Stimulated activated CD8-positive, alpha-beta memory T cell treated with anti-CD3 and anti-CD28 coated beads, Interleukin-4, amount 100 ng/mL, for 48 hours (primary cell): ENCODE results near the gene PCBP3.
"Not testable (repeated sequence)": the region's sequence is repeated elsewhere in the genome, so short reads cannot be mapped to it uniquely, and the experiment has no call there.

Experiments
- DNase-seq: peaks from one replicate; pipeline ENCODE4 v3.0.0-alpha.2; 2020

Gene PCBP3

DNA sequence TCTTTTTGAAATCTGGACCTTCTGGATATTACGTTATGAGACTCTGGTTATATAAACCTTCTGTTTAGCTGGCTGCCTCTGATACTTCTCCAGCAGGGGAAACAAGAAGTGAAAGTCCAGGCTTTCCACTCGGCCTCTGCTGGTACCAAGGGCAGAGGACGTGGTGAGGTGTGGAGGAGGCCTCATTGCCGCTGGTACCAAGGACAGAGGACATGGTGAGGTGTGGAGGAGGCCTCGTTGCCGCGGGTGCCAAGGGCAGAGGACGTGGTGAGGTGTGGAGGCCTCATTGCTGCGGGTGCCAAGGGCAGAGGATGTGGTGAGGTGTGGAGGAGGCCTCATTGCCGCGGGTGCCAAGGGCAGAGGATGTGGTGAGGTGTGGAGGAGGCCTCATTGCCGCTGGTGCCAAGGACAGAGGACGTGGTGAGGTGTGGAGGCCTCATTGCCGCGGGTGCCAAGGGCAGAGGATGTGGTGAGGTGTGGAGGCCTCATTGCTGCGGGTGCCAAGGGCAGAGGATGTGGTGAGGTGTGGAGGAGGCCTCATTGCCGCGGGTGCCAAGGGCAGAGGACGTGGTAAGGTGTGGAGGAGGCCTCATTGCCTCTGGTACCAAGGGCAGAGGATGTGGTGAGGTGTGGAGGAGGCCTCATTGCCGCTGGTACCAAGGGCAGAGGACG, 242.5 kb downstream of the PCBP3 start:
- DNase-seq: peak; percentile 50

DNA sequence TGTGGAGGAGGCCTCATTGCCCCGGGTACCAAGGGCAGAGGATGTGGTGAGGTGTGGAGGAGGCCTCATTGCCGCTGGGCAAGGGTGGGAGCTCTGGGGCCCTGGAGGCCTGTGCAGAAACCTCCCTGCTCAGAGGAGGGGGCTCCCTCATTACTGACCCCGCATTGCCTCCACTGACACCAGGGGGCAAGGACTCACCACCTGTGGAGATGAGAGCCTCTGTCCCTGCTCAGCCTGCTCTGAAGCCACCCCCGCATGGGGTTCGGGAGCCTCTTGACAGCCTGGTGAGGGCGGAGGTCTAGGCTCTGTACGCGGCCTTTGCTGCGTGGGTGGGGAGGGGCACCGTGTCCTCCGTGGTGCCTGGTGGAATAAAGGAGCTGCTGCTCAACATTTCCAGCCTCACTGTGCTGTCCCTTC, 243.1 kb downstream of the PCBP3 start:
- peak; percentile 43 for DNase-seq

DNA sequence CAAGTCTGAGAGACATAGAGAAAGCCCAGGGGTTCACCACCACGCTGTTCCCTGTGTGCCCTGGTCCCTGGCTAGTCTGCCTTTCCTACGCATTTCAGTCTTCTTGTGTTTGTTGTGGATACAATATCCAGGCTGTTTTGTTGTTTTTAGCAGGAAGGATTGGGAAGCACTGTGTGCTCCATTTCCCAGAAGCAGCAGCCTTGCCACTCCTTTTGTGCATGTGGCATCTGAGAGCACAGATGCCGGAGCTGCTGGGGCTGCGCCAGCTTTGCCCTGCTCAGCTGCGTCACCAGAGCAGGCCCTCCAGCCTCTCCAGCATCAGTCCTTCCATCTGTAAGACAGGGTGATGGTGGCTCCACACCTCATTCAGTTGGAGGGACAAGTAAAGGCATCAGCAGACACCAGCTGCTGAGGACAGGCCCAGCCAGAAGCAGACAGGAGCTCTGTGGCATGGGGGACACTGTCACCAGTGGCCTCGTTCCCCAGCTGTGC, 243.6 kb downstream of the PCBP3 start:
- no peak for DNase-seq

DNA sequence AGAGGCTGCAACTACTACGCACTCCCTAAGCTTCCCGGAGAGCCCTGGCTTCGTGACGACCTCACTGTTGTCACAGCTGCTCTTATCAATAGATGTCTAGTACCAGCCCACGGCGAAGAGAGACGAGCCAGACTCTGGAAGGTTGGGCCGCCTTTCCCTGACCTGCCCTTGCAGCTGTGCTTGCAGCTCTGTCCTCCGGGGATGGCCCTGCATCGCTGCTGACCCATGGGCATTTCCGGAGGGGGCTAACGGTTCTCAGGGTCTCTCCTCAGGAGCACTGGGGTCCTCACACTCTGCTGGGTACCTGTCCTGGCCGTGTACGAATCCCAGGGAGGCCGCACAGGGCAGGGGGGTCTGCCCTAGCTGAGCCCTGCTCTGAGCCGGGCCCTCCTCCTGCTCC, 244.3 kb downstream of the PCBP3 start:
- no peak for DNase-seq

DNA sequence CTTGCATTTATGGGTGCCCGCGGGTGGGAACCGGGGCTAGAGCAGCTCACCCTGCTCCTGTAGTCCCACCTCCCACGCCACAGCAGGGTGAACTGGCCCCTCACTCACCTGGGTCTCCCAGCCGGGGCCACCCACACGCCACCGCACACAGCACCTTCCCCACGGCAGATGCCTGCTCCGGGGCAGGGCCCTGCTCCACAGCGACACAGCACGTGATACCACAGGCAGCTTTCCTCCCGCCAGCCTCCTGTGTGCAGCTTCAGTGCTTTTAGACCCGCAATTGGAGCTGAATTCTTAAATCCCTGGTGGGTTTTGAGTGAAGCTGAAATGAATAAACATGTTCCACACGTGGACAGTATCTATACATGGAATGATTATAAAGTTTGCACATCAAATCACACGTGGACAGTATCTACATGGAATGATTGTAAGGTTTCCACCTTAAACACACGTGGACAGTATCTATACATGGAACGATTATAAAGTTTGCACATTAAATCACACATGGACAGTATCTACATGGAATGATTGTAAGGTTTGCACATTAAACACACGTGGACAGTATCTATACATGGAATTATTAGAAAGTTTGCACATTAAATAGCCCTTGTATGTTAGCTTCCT, 245.0 kb downstream of the PCBP3 start:
- no peak for DNase-seq

DNA sequence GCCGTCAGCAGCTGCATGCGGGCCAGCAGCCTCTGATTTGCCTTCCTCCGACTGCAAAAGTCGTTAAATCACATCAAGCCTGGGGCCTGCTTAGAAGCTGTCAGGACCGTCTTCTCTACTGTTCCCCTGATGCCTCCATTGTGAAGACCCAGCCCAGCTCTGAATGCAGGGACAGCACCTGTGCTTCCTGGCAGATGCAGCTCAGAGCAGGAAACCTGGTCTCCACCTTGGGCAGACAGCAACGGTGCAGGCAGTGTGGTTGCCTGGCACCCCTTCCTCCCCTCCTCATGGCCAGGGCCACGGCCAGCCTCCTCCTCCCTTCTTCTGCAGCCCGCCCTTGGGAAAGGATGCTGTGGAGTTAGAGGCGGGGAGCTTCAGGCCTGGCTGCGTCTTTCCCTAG, 245.7 kb downstream of the PCBP3 start:
- DNase-seq: no peak

DNA sequence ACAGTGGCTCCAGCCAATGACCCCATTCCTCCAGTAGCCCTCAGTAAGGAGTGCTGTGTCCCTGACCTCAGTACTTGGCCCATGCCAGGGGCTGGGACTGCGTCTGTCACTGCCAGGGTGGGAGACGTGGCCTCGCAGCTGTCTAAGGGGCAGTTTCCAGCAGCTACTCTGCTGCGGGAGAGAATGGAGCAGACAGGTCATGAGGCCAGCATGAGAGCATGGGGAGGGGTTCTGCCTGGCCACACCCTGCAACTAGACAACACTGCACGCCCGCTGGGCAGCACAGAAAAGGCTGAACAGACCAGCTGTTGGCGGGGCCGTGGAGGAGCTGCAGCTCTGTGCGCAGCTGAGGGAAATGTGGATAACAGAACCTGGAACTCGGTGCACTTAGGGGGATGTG, 246.4 kb downstream of the PCBP3 start:
- DNase-seq: no peak

DNA sequence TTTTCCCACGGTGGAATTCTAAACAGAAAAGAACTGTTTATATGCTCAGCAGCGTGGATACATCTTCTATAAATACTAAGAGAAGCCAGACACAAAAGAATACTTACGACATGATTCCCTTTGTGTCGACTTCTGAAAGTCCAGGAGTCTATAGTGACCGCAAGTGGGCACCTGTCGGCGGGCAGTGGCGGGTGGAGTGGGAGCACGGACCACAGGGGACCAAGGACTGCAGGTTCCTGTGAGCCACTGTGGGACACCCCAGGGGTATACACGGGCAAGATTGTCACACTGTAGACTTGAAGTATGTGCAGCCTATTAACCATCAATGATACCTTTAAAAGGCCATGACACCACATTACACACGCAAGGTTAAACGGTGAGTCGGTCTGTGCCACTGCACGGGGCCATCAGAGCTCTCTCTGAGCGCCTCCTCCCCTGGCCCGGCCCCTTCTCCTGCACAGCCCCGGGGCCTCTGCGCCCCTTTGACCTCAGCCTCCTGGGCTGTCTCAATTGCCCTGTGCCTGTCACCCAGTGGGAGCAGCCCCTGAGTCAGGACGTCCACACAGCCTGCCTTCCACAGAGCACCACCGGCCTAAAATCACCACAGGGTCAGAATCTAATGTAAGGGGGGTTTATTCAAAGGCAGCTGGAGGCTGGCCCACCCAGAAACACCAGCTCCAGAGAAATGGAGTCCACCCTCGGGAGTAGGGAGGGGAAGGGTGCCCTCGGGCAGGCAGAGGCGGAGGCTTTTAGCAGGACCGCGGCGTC, 248.0 kb downstream of the PCBP3 start:
- DNase-seq: no peak

- peak; percentile 48 for DNase-seq
Observed at GRCh38 chr21:45892156-45892915, 248.8 kb downstream of the PCBP3 start.

- no peak for DNase-seq
Observed at GRCh38 chr21:45892916-45893739, 249.6 kb downstream of the PCBP3 start.

DNA sequence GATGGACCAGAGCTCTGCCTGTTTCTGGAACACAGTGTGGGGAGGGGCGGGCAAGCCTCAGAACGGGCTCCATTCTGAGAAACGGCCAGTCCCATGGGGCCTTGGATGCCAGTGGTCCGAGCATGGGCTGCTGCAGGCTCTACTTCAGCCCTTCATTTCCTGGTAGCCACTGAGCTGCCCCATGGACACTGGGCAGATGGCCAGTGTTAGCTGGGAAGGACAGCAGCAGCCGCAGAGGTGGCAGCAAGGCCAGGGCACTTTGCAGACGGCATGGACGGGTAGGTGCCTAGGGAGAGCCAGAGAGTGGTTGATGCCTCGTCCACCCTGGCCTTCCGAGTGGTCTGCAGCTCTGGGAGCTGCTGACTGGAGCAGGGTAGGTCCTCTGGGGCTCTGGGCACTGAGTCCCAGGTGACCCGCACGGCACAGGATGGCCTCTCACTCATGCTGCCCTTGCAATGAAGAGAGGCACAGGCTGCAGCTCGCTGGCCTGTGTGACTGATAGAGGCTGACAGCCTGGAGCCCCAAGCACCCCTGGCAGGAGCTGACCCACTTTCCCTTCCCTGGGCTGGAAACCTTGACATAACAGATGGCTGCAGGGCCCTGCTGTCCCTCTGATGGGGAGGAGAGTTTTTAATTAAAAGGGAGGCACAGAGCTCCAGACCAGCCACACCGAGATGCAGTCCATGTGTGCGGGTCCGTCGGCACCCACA, 250.4 kb downstream of the PCBP3 start:
- DNase-seq: no peak

DNA sequence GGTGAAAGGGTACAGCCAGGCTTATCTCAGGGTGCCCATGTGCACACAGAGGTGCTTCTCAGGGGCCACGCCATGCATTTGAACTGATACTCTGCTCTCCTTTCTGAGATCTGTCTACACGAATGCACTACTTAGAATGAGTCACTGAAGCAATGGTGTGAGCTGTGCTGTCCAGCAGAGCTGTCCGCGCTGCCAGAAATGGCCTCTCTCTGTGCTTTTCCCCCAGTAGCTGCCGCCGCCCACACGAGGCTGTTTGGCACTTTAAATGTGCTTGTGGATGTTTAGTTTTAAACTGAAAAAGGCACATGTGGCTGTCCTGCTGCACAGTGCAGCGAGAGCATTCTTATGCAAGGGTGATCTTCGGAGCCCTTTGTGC, 250.9 kb downstream of the PCBP3 start:
- no peak for DNase-seq

- DNase-seq: no peak
Observed at GRCh38 chr21:45894906-45895777, 251.6 kb downstream of the PCBP3 start.

GRCh38 chr21:45895778-45896370, 252.3 kb downstream of the PCBP3 start:
- DNase-seq: no peak

GRCh38 chr21:45896431-45896830, 252.9 kb downstream of the PCBP3 start:
- not testable (repeated sequence) for DNase-seq

DNA sequence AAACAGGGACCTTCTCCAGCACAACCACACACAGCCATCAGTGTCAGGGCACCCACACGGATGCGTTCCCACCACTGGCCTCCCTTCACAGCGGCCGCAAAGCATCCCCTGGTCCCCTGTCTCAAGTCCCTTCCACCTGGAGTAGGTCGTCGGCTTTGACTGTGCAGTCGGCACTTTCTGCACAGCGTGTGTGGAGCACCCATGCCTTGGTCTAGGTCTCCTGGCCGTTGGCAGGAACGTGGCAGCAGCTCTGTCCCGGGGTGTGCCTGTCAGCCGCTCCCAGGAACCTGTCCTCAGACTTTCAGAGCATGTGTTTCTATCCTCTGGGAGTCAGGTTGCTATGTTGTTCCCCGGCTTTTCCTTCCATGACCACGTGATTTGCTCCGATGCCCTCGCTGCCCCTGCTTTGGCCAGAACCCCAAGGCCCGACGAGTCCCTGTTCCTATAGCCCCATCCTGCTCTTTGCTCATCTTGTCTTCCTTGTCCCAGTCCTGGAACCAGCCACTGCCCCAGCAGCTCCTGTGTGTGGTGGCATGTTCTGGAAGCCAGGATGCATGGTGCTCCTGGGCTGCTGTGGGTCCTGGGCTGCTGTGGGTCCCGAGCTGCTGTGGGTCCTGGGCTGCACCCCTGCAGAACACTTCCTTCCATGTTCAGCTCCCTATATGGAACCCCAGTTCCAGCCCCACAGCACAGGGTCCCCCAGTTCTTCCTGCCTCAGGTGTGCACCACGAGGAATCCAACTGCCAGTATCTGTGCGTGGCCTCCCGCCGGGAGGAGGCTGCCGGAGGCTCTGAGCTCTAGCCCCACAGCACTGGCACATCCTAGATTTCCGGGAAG, 253.9 kb downstream of the PCBP3 start:
- DNase-seq: no peak

- no peak for DNase-seq
Observed at GRCh38 chr21:45898028-45898350, 254.5 kb downstream of the PCBP3 start.

DNA sequence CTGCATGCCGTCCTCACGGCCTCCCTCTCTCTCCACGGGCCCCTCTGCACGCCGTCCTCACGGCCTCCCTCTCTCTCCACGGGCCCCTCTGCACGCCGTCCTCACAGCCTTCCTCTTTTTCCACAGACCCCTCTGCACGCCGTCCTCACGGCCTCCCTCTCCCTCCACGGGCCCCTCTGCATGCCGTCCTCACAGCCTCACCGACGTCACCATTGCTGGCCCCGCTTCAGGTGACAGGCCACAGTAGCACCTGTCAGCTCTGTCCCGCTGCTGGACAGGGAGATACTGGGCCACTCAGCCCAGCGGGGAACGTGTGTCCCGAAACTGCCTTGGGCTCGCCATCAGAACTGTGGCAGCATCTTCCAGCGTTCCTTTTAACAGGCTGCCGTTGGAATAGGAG, 255.3 kb downstream of the PCBP3 start:
- no peak for DNase-seq

- DNase-seq: no peak
Observed at GRCh38 chr21:45899317-45900033, 255.9 kb downstream of the PCBP3 start.
